SK-N-MC (cell line): ENCODE measurements around the gene UPK3B.
"Not testable (repeated sequence)": the region's sequence is repeated elsewhere in the genome, so short reads cannot be mapped to it uniquely, and the experiment has no call there.

Experiments
- EZH2 ChIP-seq: fragments of 200-600 bp; sonication (generic); IDR thresholded peaks from one replicate; pipeline ENCODE4 v1.6.1; 2017; ENCODE audit warnings: antibody characterized with exemption
- FOXP2 ChIP-seq: optimal IDR thresholded peaks from 2 replicates; pipeline ENCODE3; 2011; ENCODE audit warnings: mild to moderate bottlenecking, moderate library complexity; ENCODE audit not compliant: insufficient read depth; ENCODE audit errors: extremely low read length, control extremely low read depth
- POLR2AphosphoS5 ChIP-seq: IDR thresholded peaks from 2 replicates; pipeline ENCODE4 v1.6.1; 2012; ENCODE audit warnings: mild to moderate bottlenecking, low read depth, low read length, borderline replicate concordance

GRCh38 chr7:76473097-76473496 lies 37.3 kb upstream of the UPK3B start:
- TF ChIP-seq POLR2AphosphoS5, EZH2, FOXP2: not testable (repeated sequence)
